Type B pancreatic cell (in vitro differentiated cells): ENCODE measurements around the gene MBTPS1. TPM values are rescaled to one million over a fixed set of nuclear protein-coding genes. Genes with fewer than 3 reads are reported as not detected.

Experiments
- DNase-seq: peaks from one replicate; pipeline ENCODE4 v3.0.0; 2021; ENCODE audit warnings: mixed read lengths; ENCODE audit not compliant: unreplicated experiment; ENCODE audit errors: extremely low spot score
- H3K27ac Mint-ChIP-seq: 2 replicates; pipeline ENCODE4 v1.8.0; 2021; ENCODE audit warnings: mild to moderate bottlenecking, mixed read lengths
- H3K27me3 Mint-ChIP-seq: 2 replicates; pipeline ENCODE4 v1.8.0; 2021; ENCODE audit warnings: mixed read lengths
- H3K36me3 Mint-ChIP-seq: 2 replicates; pipeline ENCODE4 v1.8.0; 2021; ENCODE audit warnings: mixed read lengths
- H3K4me1 Mint-ChIP-seq: one replicate; pipeline ENCODE4 v1.8.0; 2021; ENCODE audit warnings: mixed read lengths; ENCODE audit not compliant: unreplicated experiment
- H3K4me3 Mint-ChIP-seq: 2 replicates; pipeline ENCODE4 v1.8.0; 2021; ENCODE audit warnings: mild to moderate bottlenecking, mixed read lengths
- H3K9me3 Mint-ChIP-seq: 2 replicates; pipeline ENCODE4 v1.8.0; 2021; ENCODE audit warnings: mixed read lengths
- total RNA-seq: library from RNA; stranded (reverse); gene quantifications from 2 replicates; pipeline ENCODE4 v1.2.1, GENCODE V29; 2021; ENCODE audit warnings: low replicate concordance
- TF ChIP-seq, protein P1 (sequence below): fragments of 200-600 bp; sonication (generic); conservative IDR thresholded peaks from 2 replicates; pipeline ENCODE4 v1.5.0; 2021; ENCODE audit warnings: antibody characterized with exemption, mild to moderate bottlenecking

MBTPS1 gene
- total RNA-seq, 1 donor from 2014 or later, result 88.4 TPM

- Mint-ChIP-seq H3K27ac (no peak overlapping the region), H3K4me3 (no peak overlapping the region), H3K9me3 (peaks cover 5% of the 10 kb centered on the region), H3K4me1 (peaks cover 17% of the 10 kb centered on the region), H3K27me3 (peaks cover 14% of the 10 kb centered on the region), H3K36me3 (no peaks in the 10 kb centered on the region)
- DNase-seq, result no peak
- TF ChIP-seq, protein P1, sequence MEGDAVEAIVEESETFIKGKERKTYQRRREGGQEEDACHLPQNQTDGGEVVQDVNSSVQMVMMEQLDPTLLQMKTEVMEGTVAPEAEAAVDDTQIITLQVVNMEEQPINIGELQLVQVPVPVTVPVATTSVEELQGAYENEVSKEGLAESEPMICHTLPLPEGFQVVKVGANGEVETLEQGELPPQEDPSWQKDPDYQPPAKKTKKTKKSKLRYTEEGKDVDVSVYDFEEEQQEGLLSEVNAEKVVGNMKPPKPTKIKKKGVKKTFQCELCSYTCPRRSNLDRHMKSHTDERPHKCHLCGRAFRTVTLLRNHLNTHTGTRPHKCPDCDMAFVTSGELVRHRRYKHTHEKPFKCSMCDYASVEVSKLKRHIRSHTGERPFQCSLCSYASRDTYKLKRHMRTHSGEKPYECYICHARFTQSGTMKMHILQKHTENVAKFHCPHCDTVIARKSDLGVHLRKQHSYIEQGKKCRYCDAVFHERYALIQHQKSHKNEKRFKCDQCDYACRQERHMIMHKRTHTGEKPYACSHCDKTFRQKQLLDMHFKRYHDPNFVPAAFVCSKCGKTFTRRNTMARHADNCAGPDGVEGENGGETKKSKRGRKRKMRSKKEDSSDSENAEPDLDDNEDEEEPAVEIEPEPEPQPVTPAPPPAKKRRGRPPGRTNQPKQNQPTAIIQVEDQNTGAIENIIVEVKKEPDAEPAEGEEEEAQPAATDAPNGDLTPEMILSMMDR, result no peak
Observed at GRCh38 chr16:84038469-84038868, 78.3 kb downstream of the MBTPS1 start.

DNA sequence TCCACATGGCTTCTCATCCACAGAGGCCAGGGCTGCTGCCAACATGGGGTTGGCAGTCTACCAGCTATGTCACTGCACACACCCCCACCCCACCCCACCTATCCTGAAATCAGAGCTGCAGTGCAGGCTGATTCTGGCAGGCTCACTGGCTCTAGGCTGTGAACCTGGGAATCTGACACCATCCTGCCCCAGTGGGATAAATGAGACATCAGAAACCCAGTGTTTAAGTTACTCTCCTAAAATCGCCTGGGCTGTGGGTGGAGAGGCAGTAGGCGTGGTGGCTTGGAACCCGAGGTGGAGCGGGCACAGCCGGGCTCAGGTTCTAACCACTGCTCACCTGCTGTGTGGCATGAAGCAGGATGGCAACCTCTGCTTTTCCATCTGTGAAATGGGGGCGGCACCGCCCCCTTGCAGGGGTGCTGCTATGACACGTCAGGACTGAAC, 79.7 kb downstream of the MBTPS1 start:
- TF ChIP-seq, protein P1, result no peak
- DNase-seq, result no peak
- Mint-ChIP-seq H3K4me3 (no peak overlapping the region), H3K4me1 (peaks cover 11% of the 10 kb centered on the region), H3K36me3 (no peaks in the 10 kb centered on the region), H3K27me3 (peaks cover 8% of the 10 kb centered on the region), H3K9me3 (peaks cover 5% of the 10 kb centered on the region), H3K27ac (no peak overlapping the region)

DNA sequence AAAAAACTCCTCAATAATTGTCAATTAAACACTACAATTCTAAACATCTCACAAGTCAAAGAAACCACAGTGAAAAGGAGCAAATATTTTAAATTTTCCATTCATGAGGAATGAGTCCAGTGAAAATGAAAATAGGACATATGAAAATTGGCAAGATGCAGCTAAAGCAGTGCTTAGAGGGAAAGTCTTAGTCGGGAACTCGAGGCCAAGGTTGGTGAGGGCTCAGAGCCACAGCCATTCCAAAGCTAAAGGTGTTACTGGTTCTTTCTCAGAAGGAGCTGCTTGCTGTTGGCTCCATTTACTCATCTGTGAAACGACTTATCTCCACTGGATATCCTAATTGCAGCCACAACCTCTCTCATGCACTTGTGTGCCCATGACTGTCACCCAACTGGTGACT, 80.6 kb downstream of the MBTPS1 start:
- H3K4me1 Mint-ChIP-seq, result peaks cover 14% of the 10 kb centered on the region
- no peak overlapping the region for H3K4me3 Mint-ChIP-seq
- H3K27me3 Mint-ChIP-seq, result peaks cover 8% of the 10 kb centered on the region
- DNase-seq, result no peak
- H3K27ac Mint-ChIP-seq, result no peak overlapping the region
- H3K9me3 Mint-ChIP-seq, result peaks cover 5% of the 10 kb centered on the region
- no peaks in the 10 kb centered on the region for H3K36me3 Mint-ChIP-seq
- TF ChIP-seq, protein P1, result no peak

GRCh38 chr16:84034516-84034915, 82.2 kb downstream of the MBTPS1 start:
- H3K9me3 Mint-ChIP-seq, result peaks cover 5% of the 10 kb centered on the region
- H3K27ac Mint-ChIP-seq, result no peak overlapping the region
- TF ChIP-seq, protein P1, result no peak
- no peak for DNase-seq
- peaks cover 8% of the 10 kb centered on the region for H3K4me1 Mint-ChIP-seq
- peaks cover 8% of the 10 kb centered on the region for H3K27me3 Mint-ChIP-seq
- no peaks in the 10 kb centered on the region for H3K36me3 Mint-ChIP-seq
- H3K4me3 Mint-ChIP-seq, result no peak overlapping the region

GRCh38 chr16:84033251-84034195, 83.2 kb downstream of the MBTPS1 start:
- H3K4me3 Mint-ChIP-seq, result no peak overlapping the region

More at GRCh38 chr16:84033251-84034195, 83.2 kb downstream of the MBTPS1 start:
- TF ChIP-seq, protein P1, result no peak
- no peak overlapping the region for H3K27ac Mint-ChIP-seq
- peaks cover 6% of the 10 kb centered on the region for H3K4me1 Mint-ChIP-seq
- H3K9me3 Mint-ChIP-seq, result peaks cover 5% of the 10 kb centered on the region
- no peak for DNase-seq
- H3K27me3 Mint-ChIP-seq, result peaks cover 8% of the 10 kb centered on the region
- H3K36me3 Mint-ChIP-seq, result no peaks in the 10 kb centered on the region
